MM.1S (cell line): ENCODE measurements around the gene APOE.
A peak's percentile ranks its signal among the peaks of the same experiment; 100 is the strongest.
"Not testable (repeated sequence)": the region's sequence is repeated elsewhere in the genome, so short reads cannot be mapped to it uniquely, and the experiment has no call there.

ENCODE experiments used
- DNase-seq: peaks from one replicate; pipeline ENCODE4 v3.0.0-alpha.2; 2015
- H2AFZ ChIP-seq: fragments of 300-600 bp; sonication (generic); 2 replicates; pipeline ENCODE4 v1.6.0; 2016; ENCODE audit warnings: antibody characterized with exemption, low read length
- H3F3A ChIP-seq: fragments of 300-600 bp; sonication (generic); 2 replicates; pipeline ENCODE4 v1.6.1; 2016; ENCODE audit warnings: mild to moderate bottlenecking, antibody characterized with exemption, low read length, moderate library complexity, mixed read lengths; ENCODE audit not compliant: insufficient read depth
- H3K27ac ChIP-seq: fragments of 300-600 bp; sonication (generic); 2 replicates; pipeline ENCODE4 v1.5.1; 2016; ENCODE audit warnings: mild to moderate bottlenecking, low read length
- H3K27me3 ChIP-seq: fragments of 300-600 bp; sonication (generic); replicated peaks from 2 replicates; pipeline ENCODE4 v1.6.0; 2016; ENCODE audit warnings: low read length; ENCODE audit not compliant: insufficient read depth
- H3K36me3 ChIP-seq: fragments of 300-600 bp; sonication (generic); replicated peaks from 2 replicates; pipeline ENCODE4 v1.6.1; 2016; ENCODE audit warnings: mild to moderate bottlenecking, low read length, mixed read lengths; ENCODE audit not compliant: insufficient read depth
- H3K4me1 ChIP-seq: fragments of 300-600 bp; sonication (generic); 2 replicates; pipeline ENCODE4 v1.6.1; 2016; ENCODE audit warnings: low read length, mixed read lengths
- H3K4me2 ChIP-seq: fragments of 300-600 bp; sonication (generic); 2 replicates; pipeline ENCODE4 v1.6.0; 2016; ENCODE audit warnings: low read depth, low read length
- H3K4me3 ChIP-seq: fragments of 300-600 bp; sonication (generic); 2 replicates; pipeline ENCODE4 v1.5.1; 2016; ENCODE audit warnings: low read length, mixed read lengths
- H3K79me2 ChIP-seq: fragments of 300-600 bp; sonication (generic); 2 replicates; pipeline ENCODE4 v1.6.1; 2016; ENCODE audit warnings: mixed run types, low read length, mixed read lengths
- H3K9ac ChIP-seq: fragments of 300-600 bp; sonication (generic); 2 replicates; pipeline ENCODE4 v1.6.1; 2016; ENCODE audit warnings: low read length, mixed read lengths
- H3K9me2 ChIP-seq: fragments of 300-600 bp; sonication (generic); replicated peaks from 2 replicates; pipeline ENCODE4 v1.6.1; 2016; ENCODE audit warnings: mild to moderate bottlenecking, low read length, mixed read lengths; ENCODE audit not compliant: insufficient read depth
- H3K9me3 ChIP-seq: fragments of 300-600 bp; sonication (generic); replicated peaks from 2 replicates; pipeline ENCODE4 v1.6.1; 2016; ENCODE audit warnings: mild to moderate bottlenecking, low read length, mixed read lengths; ENCODE audit not compliant: insufficient read depth
- H4K20me1 ChIP-seq: fragments of 300-600 bp; sonication (generic); 2 replicates; pipeline ENCODE4 v1.6.1; 2016; ENCODE audit warnings: mild to moderate bottlenecking, low read length, moderate library complexity, mixed read lengths; ENCODE audit not compliant: insufficient read depth
- CTCF ChIP-seq: fragments of 300-600 bp; sonication (generic); IDR thresholded peaks from 2 replicates; pipeline ENCODE4 v1.5.1; 2016; ENCODE audit warnings: antibody characterized with exemption, low read length, mixed read lengths
- EZH2 ChIP-seq: fragments of 300-600 bp; sonication (generic); optimal IDR thresholded peaks from 2 replicates; pipeline ENCODE3; 2017; ENCODE audit warnings: low read depth, mild to moderate bottlenecking, antibody characterized with exemption, low read length, mixed read lengths
- EZH2phosphoT487 ChIP-seq: fragments of 300-600 bp; sonication (generic); IDR thresholded peaks from 2 replicates; pipeline ENCODE4 v1.6.1; 2018; ENCODE audit warnings: antibody characterized with exemption, low read length

APOE gene

GRCh38 chr19:44886141-44886540 is 19.5 kb upstream of the APOE start:
- H3K27ac ChIP-seq = no peak overlapping the region
- H3F3A ChIP-seq = peaks cover 9% of the 10 kb centered on the region
- no peaks in the 10 kb centered on the region for H4K20me1 ChIP-seq
- H2AFZ ChIP-seq = no peak overlapping the region
- H3K4me1 ChIP-seq = 0 out of 2 replicates have a peak, but pooled peaks cover 6% of the 10 kb centered on the region
- peaks cover 54% of the 10 kb centered on the region for H3K27me3 ChIP-seq
- no peaks in the 10 kb centered on the region for H3K36me3 ChIP-seq
- H3K9me2 ChIP-seq = no peaks in the 10 kb centered on the region
- H3K9ac ChIP-seq = no peak overlapping the region
- no peak overlapping the region for H3K4me2 ChIP-seq
- H3K79me2 ChIP-seq = 0 out of 2 replicates have a peak, but pooled peaks cover 1% of the 10 kb centered on the region
- no peak for TF ChIP-seq EZH2
- TF ChIP-seq EZH2phosphoT487 = no peak
- TF ChIP-seq CTCF = no peak
- H3K4me3 ChIP-seq = no peak overlapping the region
- no peak for DNase-seq
- H3K9me3 ChIP-seq = no peaks in the 10 kb centered on the region

- H3K27ac ChIP-seq = no peak overlapping the region
- no peak overlapping the region for H3K4me2 ChIP-seq
- H3K79me2 ChIP-seq = peaks cover 16% of the 10 kb centered on the region
- H3K27me3 ChIP-seq = peaks cover 39% of the 10 kb centered on the region
- peaks cover 9% of the 10 kb centered on the region for H3F3A ChIP-seq
- 0 out of 2 replicates have a peak, but pooled peaks cover 6% of the 10 kb centered on the region for H3K4me1 ChIP-seq
- H4K20me1 ChIP-seq = no peaks in the 10 kb centered on the region
- DNase-seq = no peak
- H3K4me3 ChIP-seq = no peak overlapping the region
- H3K9me2 ChIP-seq = no peaks in the 10 kb centered on the region
- no peaks in the 10 kb centered on the region for H3K36me3 ChIP-seq
- TF ChIP-seq EZH2phosphoT487 = no peak
- TF ChIP-seq CTCF = no peak
- TF ChIP-seq EZH2 = no peak
- H3K9ac ChIP-seq = no peak overlapping the region
- no peaks in the 10 kb centered on the region for H3K9me3 ChIP-seq
- H2AFZ ChIP-seq = no peak overlapping the region
These were observed 17.9 kb upstream of the APOE start for GRCh38 chr19:44887648-44888047.

- H3F3A ChIP-seq, DNase-seq, H3K4me1 ChIP-seq, H2AFZ ChIP-seq, H3K9me3 ChIP-seq, H3K4me2 ChIP-seq, H3K9ac ChIP-seq, H3K36me3 ChIP-seq, H3K4me3 ChIP-seq, H3K27ac ChIP-seq, H4K20me1 ChIP-seq, H3K9me2 ChIP-seq: not testable (repeated sequence)
- Histone ChIP-seq H3K79me2 (peaks cover 23% of the 10 kb centered on the region), H3K27me3 (peaks cover 32% of the 10 kb centered on the region)
These were observed 17.3 kb upstream of the APOE start for GRCh38 chr19:44888335-44888734.

GRCh38 chr19:44889830-44890365 is 15.7 kb upstream of the APOE start:
- peak overlapping the region; percentile 96 for H3K4me2 ChIP-seq
- 0 out of 2 replicates have a peak, but pooled peaks cover 6% of the 10 kb centered on the region for H3K4me1 ChIP-seq
- H3K79me2 ChIP-seq = peaks cover 36% of the 10 kb centered on the region
- peaks cover 17% of the 10 kb centered on the region for H3K27me3 ChIP-seq
- no peaks in the 10 kb centered on the region for H3K9me2 ChIP-seq
- peak overlapping the region; percentile 66 for H3K4me3 ChIP-seq
- H4K20me1 ChIP-seq = no peaks in the 10 kb centered on the region
- H2AFZ ChIP-seq = peak overlapping the region; percentile 96
- peaks cover 8% of the 10 kb centered on the region for H3K36me3 ChIP-seq
- no peak for TF ChIP-seq EZH2phosphoT487
- H3K9ac ChIP-seq = peak overlapping the region; percentile 82
- H3F3A ChIP-seq = peaks cover 9% of the 10 kb centered on the region
- no peaks in the 10 kb centered on the region for H3K9me3 ChIP-seq
- no peak for DNase-seq
- H3K27ac ChIP-seq = peak overlapping the region; percentile 94
